ENCODE results near the gene ARSG. TPM values are rescaled to one million over a fixed set of nuclear protein-coding genes. Genes with fewer than 3 reads are reported as not detected.

Gene ARSG
- polyA plus RNA-seq, 3 donors, result 15.5 to 19.3 (median 19.2) TPM

DNA sequence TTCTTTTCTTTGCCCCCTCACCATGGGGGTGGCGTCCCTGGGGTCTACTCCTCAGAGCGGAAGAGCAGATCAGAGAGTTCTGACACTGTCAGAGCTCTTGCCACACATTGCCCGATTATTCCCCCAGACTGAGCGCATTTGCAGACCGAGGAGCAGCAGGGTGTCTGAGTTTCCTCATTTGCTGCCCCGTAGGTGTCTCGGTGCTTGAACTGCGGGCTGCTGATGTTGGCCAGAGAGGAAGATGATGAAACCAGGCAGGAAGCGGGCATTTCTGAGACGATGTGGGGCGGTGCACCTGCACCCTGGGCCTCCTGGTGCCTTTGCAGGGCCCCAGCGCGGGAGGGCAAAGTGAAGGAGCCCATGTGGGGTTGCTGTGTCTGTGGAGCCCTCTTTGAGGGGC is 55.2 kb downstream of the ARSG start:
- Histone ChIP-seq H3K9ac (ENCODE audit: insufficient read depth, low read length, poor library complexity, severe bottlenecking) (peak overlapping the region; percentile 34), H4K20me1 (ENCODE audit: insufficient read depth, low read length) (no peaks in the 10 kb centered on the region), H3K4me3 (replicated peaks in 1 of 3; ENCODE audit: low read depth in 2 of 3, low read length in 3 of 3) (peak overlapping the region in 1 of 3 experiments; percentile 55), H3K4me1 (ENCODE audit: control insufficient read depth in 1 of 2, insufficient read depth in 2 of 2, low read length in 2 of 2) (peaks cover 64 to 67% of the 10 kb centered on the region in 2 donors), H3K36me3 (replicated peaks in 1 of 2; ENCODE audit: control insufficient read depth in 1 of 2, insufficient read depth in 2 of 2, low read length in 2 of 2) (no peaks in the 10 kb centered on the region), H3K27me3 (ENCODE audit: control insufficient read depth in 2 of 2, insufficient read depth in 2 of 2, low read length in 2 of 2) (no peaks in the 10 kb centered on the region), H2AFZ (ENCODE audit: insufficient read depth, low read depth, low read length, poor library complexity, severe bottlenecking) (no peak overlapping the region), H3K9me3 (replicated peaks in 1 of 2; ENCODE audit: control insufficient read depth in 1 of 2, insufficient read depth in 1 of 2, low read length in 2 of 2) (no peaks in the 10 kb centered on the region), H3K27ac (ENCODE audit: low read depth in 1 of 2, low read length in 2 of 2) (peak overlapping the region; percentile 68 to 91), H3K79me2 (ENCODE audit: insufficient read depth, low read length) (no peaks in the 10 kb centered on the region), H3K4me2 (replicated peaks; ENCODE audit: extremely low read depth, low read length, poor library complexity, severe bottlenecking) (peak overlapping the region; percentile 53)
- DNase-seq, result peak; percentile 89 to 94 (median 93)
- peak overlapping the region; percentile 66 to 91 for H3K4me3 Mint-ChIP-seq
- H3K4me1 Mint-ChIP-seq, result peaks cover 63% of the 10 kb centered on the region
- peak overlapping the region; percentile 95 to 99 (median 98) for H3K27ac Mint-ChIP-seq
- WGBS (ENCODE audit: insufficient coverage), result 0% methylated on average over 13 of the region's 13 CpGs
- intact Hi-C loops (cut with micrococcal nuclease), result loop anchor here in 1 of 2 donors (5.0 kb wide), 1 partner anchor 34 kb away; no protein-coding TSS in a partner anchor
- H3K9me3 Mint-ChIP-seq, result peaks cover 0 to 5% (median 0%) of the 10 kb centered on the region in 7 donors
- H3K36me3 Mint-ChIP-seq, result peaks cover 16 to 26% of the 10 kb centered on the region in 2 donors
- peaks cover 0 to 2% (median under 1%) of the 10 kb centered on the region in 3 donors for H3K27me3 Mint-ChIP-seq (ENCODE audit: low read depth in 3 of 3)
- TF ChIP-seq, protein P1, sequence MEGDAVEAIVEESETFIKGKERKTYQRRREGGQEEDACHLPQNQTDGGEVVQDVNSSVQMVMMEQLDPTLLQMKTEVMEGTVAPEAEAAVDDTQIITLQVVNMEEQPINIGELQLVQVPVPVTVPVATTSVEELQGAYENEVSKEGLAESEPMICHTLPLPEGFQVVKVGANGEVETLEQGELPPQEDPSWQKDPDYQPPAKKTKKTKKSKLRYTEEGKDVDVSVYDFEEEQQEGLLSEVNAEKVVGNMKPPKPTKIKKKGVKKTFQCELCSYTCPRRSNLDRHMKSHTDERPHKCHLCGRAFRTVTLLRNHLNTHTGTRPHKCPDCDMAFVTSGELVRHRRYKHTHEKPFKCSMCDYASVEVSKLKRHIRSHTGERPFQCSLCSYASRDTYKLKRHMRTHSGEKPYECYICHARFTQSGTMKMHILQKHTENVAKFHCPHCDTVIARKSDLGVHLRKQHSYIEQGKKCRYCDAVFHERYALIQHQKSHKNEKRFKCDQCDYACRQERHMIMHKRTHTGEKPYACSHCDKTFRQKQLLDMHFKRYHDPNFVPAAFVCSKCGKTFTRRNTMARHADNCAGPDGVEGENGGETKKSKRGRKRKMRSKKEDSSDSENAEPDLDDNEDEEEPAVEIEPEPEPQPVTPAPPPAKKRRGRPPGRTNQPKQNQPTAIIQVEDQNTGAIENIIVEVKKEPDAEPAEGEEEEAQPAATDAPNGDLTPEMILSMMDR (IDR thresholded peaks at IDR 0.05), result no peak

DNA sequence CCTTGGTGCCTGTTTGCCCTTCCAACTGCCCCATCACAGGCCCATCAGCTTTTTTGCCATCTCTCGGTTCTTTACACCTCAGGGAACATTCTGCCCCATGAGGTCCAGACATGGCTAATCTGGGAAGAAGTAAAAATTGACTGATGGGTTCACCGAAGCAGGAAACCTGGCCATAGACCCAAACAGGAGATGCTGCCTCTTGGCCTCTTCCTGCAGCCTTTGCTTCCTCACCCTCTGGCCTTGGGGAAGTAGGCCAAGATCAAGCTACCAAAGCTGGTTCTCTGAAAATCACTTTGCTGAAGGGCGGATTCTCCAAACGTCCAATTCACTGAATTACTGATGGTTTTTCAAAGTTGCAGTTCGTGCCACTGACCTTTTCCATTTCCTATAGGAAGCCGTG is 56.1 kb downstream of the ARSG start:
- peaks cover 0 to 5% (median 0%) of the 10 kb centered on the region in 7 donors for H3K9me3 Mint-ChIP-seq
- H3K4me1 ChIP-seq (ENCODE audit: control insufficient read depth in 1 of 2, insufficient read depth in 2 of 2, low read length in 2 of 2), result peaks cover 64 to 67% of the 10 kb centered on the region in 2 donors
- WGBS (ENCODE audit: insufficient coverage), result 41% methylated on average over 3 of the region's 6 CpGs
- no peak overlapping the region for H3K4me3 Mint-ChIP-seq
- peaks cover 70% of the 10 kb centered on the region for H3K4me1 Mint-ChIP-seq
- no peak overlapping the region for H2AFZ ChIP-seq (ENCODE audit: insufficient read depth, low read depth, low read length, poor library complexity, severe bottlenecking)
- peaks cover 0 to 2% (median 2%) of the 10 kb centered on the region in 3 donors for H3K27me3 Mint-ChIP-seq (ENCODE audit: low read depth in 3 of 3)
- peak overlapping the region; percentile 88 to 99 (median 97) for H3K27ac Mint-ChIP-seq
- no peaks in the 10 kb centered on the region for H3K79me2 ChIP-seq (ENCODE audit: insufficient read depth, low read length)
- H3K4me3 ChIP-seq (replicated peaks in 1 of 3; ENCODE audit: low read depth in 2 of 3, low read length in 3 of 3), result peak overlapping the region in 1 of 3 experiments; percentile 55
- H3K9ac ChIP-seq (ENCODE audit: insufficient read depth, low read length, poor library complexity, severe bottlenecking), result no peak overlapping the region
- TF ChIP-seq, protein P1 (IDR thresholded peaks at IDR 0.05), result no peak
- H3K36me3 Mint-ChIP-seq, result peaks cover 20 to 29% of the 10 kb centered on the region in 2 donors
- H3K27ac ChIP-seq (ENCODE audit: low read depth in 1 of 2, low read length in 2 of 2), result peak overlapping the region; percentile 68 to 91
- H3K27me3 ChIP-seq (ENCODE audit: control insufficient read depth in 2 of 2, insufficient read depth in 2 of 2, low read length in 2 of 2), result no peaks in the 10 kb centered on the region
- H3K36me3 ChIP-seq (replicated peaks in 1 of 2; ENCODE audit: control insufficient read depth in 1 of 2, insufficient read depth in 2 of 2, low read length in 2 of 2), result no peaks in the 10 kb centered on the region
- no peaks in the 10 kb centered on the region for H4K20me1 ChIP-seq (ENCODE audit: insufficient read depth, low read length)
- peak overlapping the region; percentile 53 for H3K4me2 ChIP-seq (replicated peaks; ENCODE audit: extremely low read depth, low read length, poor library complexity, severe bottlenecking)
- intact Hi-C loops (cut with micrococcal nuclease), result loop anchor here in 1 of 2 donors (5.0 kb wide), 1 partner anchor 35 kb away; no protein-coding TSS in a partner anchor
- no peaks in the 10 kb centered on the region for H3K9me3 ChIP-seq (replicated peaks in 1 of 2; ENCODE audit: control insufficient read depth in 1 of 2, insufficient read depth in 1 of 2, low read length in 2 of 2)
- DNase-seq, result peak in 2 of 3 donors; percentile 29 to 40
